Adipocyte (in vitro differentiated cells): Measurements from ENCODE around the gene ACTL9.

Source experiments
- DNase-seq: peaks from one replicate; pipeline ENCODE4 v3.0.0-alpha.2; 2015; ENCODE audit warnings: low read depth
- H3K27me3 ChIP-seq: replicated peaks from 2 replicates; pipeline ENCODE4 v1.7.0; 2013; ENCODE audit warnings: mild to moderate bottlenecking, low read length, moderate library complexity; ENCODE audit not compliant: control insufficient read depth, insufficient read depth
- H3K36me3 ChIP-seq: 2 replicates; pipeline ENCODE4 v1.7.0; 2013; ENCODE audit warnings: low read length, mild to moderate bottlenecking, moderate library complexity; ENCODE audit not compliant: control insufficient read depth, insufficient read depth, severe bottlenecking
- H3K4me1 ChIP-seq: 2 replicates; pipeline ENCODE4 v1.7.0; 2013; ENCODE audit warnings: mild to moderate bottlenecking, low read length, moderate library complexity; ENCODE audit not compliant: control insufficient read depth, insufficient read depth
- H3K4me3 ChIP-seq: 2 replicates; pipeline ENCODE4 v1.7.0; 2013; ENCODE audit warnings: mild to moderate bottlenecking, low read length, moderate library complexity
- H3K9ac ChIP-seq: 2 replicates; pipeline ENCODE4 v1.7.0; 2013; ENCODE audit warnings: mild to moderate bottlenecking, low read length, moderate library complexity
- H3K9me3 ChIP-seq: 2 replicates; pipeline ENCODE4 v1.7.0; 2013; ENCODE audit warnings: mild to moderate bottlenecking, low read length, moderate library complexity; ENCODE audit not compliant: control insufficient read depth

ACTL9 gene

DNA sequence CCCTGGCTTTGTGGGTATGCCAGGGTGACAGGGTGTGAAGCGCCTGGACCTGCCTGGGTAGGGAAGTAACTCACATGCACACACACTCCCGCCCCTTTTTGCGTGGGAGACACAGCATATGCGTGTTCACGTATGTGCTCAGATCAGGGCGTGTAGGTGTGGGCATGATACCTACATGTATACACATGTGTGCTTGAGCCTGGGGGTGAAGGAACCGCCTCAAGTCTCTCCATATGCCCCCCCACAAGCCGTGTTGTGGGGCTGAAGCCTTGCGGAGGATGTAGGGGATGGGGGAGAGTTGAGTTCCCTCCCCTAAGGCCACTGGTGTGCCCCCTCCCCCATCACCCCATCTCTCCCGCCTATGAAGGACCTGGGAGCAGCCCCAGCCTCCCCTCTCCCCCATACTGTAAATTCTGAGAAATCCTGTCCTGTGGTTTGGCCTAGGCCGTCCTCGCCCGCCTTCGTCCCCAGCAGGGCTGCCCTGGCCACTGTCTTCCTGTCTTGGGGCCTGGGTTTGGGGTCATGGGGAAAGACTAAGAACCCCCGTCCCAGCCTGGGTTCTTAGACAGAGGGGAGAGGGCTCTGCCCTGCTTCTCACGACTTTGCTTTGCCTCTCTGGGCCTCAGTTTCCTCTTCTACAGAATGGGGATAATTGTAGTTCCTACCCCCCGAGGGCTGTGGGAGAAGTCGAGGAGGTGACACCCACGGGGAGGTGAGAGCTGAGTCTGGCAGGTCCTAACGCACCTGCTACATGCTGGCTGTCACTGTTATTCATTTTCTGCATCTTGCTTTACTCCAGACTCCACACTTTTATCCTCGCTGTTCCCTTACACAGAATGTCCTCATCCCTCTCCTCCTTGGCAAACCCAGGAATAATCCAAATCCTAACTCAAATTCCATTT is 14.3 kb downstream of the ACTL9 start:
- Histone ChIP-seq H3K4me1 (no peaks in the 10 kb centered on the region), H3K27me3 (no peaks in the 10 kb centered on the region), H3K4me3 (no peak overlapping the region), H3K36me3 (no peaks in the 10 kb centered on the region), H3K9me3 (peaks cover 12% of the 10 kb centered on the region), H3K9ac (no peak overlapping the region)
- DNase-seq, result no peak

DNA sequence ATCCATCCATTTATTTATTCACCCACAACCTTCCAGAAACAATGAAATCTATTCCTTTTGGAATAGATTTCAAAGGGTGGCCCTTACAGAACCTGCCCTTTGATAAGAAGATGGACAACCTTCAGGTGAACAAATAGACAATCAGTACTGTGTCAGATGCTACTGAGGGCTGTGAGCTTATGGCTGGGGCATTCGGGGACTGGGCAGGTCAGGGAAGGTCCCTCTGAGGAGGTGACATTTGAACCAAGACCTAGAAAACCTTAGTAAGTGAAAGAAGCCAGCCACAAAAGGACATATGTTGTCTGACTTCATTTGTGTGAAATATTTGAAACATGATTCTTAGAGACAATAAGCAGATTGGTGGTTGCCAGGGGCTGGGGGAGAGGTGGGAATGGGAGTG is 15.7 kb downstream of the ACTL9 start:
- DNase-seq, result no peak

DNA sequence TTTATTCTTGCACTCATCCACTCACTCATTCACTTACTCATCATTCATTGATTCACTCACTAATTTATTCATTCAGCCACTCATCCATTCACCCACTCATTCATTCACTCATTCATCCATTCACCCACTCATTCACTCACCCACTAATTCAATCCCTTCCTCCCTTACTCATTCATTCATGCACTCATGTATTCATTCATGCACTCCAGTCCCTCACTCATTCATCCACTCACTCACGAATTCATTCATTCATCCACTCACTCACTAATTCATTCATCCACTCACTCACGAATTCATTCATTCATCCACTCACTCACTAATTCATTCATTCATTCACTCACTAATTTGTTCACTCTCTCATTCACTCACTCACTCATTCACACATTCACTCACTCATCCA is 16.1 kb downstream of the ACTL9 start:
- H3K27me3 ChIP-seq, result no peaks in the 10 kb centered on the region
- H3K9me3 ChIP-seq, result peaks cover 12% of the 10 kb centered on the region
- no peak overlapping the region for H3K9ac ChIP-seq
- no peak overlapping the region for H3K4me3 ChIP-seq
- no peaks in the 10 kb centered on the region for H3K36me3 ChIP-seq
- DNase-seq, result no peak
- no peaks in the 10 kb centered on the region for H3K4me1 ChIP-seq

More for the DNA sequence above, 15.7 kb downstream of the ACTL9 start:
- peaks cover 12% of the 10 kb centered on the region for H3K9me3 ChIP-seq
- H3K27me3 ChIP-seq, result no peaks in the 10 kb centered on the region
- H3K4me1 ChIP-seq, result no peaks in the 10 kb centered on the region
- no peaks in the 10 kb centered on the region for H3K36me3 ChIP-seq
- H3K9ac ChIP-seq, result no peak overlapping the region
- no peak overlapping the region for H3K4me3 ChIP-seq

DNA sequence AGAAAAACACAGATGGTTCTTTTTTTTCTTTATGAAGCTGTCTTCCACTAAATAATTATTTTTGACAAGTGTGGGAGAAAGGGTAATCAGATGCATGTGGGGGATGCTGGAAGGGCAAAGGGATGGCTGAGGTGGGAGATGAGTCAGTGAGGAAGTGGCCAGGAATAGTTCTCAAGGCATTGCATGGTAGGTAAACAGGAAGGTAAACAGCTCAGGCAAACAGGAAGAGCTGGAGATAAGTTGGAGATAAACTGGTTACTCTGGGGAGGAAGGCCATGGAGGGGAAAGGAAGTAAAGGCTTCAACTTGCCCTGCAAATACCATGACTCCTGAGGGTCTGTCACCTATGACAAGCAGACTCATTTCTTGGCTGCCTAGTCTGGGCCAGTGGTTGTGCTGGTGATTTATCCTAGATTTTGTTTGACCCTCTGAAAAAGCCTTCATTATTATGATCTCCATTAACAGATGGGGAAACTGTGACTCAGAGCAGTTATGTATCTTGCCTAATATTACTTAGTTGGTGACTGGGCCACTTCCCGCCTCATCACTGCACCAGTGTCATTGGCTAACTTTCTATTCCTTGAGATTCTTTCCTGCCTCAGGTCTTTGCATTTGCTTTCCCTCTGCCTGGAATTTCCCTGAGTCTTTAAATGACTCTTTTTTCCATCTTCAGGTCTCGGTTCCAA is 17.1 kb downstream of the ACTL9 start:
- Histone ChIP-seq H3K4me1 (no peaks in the 10 kb centered on the region), H3K9ac (no peak overlapping the region), H3K9me3 (peaks cover 12% of the 10 kb centered on the region), H3K4me3 (no peak overlapping the region), H3K36me3 (no peaks in the 10 kb centered on the region), H3K27me3 (no peaks in the 10 kb centered on the region)
- DNase-seq, result no peak

DNA sequence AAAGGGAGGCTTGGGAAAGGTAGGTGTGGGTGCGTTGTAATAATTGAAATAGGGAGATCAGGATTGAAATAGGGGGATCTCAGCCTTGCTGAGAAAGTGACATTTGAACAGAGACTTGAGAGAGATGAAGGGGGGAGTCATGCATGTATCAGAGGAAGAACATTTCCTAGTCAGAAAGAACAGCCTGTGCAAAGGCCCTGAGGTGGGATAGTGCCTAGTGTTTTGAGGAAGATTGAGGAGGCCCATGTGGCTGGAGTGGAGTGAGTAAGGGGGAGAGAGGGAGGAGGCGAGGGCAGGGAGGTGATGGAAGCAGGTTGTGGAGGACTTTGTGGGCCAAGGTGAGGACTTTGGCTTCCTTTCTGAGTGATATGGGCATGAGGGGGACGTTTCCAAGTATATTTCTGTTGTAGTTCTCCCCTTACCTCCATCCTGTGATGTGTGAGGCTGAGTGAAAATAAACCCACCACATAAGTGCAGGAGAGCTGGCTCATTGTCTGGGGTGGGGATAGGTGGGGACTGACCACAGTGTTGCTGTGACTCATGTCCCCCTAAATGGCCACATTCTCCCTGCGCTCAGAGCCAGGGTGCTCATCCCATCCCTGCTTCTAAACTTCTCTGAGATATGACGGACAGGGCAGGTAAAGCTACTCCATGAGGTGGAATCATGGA is 17.8 kb downstream of the ACTL9 start:
- H3K4me1 ChIP-seq, result no peaks in the 10 kb centered on the region
- DNase-seq, result no peak
- no peak overlapping the region for H3K9ac ChIP-seq
- no peak overlapping the region for H3K4me3 ChIP-seq
- peaks cover 12% of the 10 kb centered on the region for H3K9me3 ChIP-seq
- H3K36me3 ChIP-seq, result no peaks in the 10 kb centered on the region
- H3K27me3 ChIP-seq, result no peaks in the 10 kb centered on the region

DNA sequence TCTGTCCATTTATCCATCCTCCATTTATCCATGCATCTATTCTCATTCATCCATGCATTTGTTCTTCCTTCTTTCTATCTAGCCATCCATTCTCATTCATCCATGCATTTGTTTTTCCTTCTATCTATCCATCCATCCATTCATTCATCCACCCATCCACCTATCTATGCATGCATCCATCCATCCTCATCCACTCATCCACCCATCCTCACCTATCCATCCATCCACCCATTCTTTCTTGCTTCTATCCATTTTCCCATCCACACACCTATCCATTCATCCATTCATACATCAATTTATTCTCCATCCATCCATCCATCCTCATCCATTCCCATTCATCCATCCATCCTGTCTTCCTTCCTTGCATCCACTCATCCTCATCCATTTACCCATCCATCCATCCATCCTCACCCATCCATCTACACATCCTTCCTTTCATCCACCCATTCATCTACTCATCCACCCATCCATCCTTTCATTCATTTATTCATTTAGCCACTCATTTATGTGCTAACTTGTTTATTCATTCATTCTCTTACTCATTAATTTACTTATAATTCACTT is 20.3 kb downstream of the ACTL9 start:
- Histone ChIP-seq H3K36me3 (no peaks in the 10 kb centered on the region), H3K27me3 (no peaks in the 10 kb centered on the region), H3K9ac (no peak overlapping the region), H3K4me3 (no peak overlapping the region), H3K9me3 (peaks cover 12% of the 10 kb centered on the region), H3K4me1 (no peaks in the 10 kb centered on the region)
- no peak for DNase-seq

DNA sequence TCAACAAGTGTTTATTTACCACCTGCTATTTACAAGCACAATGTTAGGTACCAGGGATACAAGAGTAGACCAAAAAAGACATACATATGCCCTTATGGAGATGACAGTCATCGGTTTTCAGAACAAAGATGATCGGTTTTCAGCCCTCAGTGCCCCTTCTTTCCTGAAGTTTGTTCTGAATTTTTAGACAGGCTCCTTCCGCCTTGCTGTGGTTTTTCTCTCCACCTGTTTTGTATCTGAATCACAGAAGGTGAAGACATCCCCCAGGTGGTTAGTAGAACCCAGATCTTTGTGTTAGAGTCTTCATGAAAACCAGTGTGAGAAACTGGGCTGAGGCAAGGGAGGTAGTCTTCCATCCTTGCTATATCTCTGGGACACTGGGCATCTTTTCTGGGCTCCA is 23.5 kb downstream of the ACTL9 start:
- H3K36me3 ChIP-seq, result no peaks in the 10 kb centered on the region
- H3K9me3 ChIP-seq, result no peaks in the 10 kb centered on the region
- no peak overlapping the region for H3K4me3 ChIP-seq
- no peaks in the 10 kb centered on the region for H3K4me1 ChIP-seq
- H3K9ac ChIP-seq, result no peak overlapping the region
- DNase-seq, result no peak
- H3K27me3 ChIP-seq, result peaks cover 5% of the 10 kb centered on the region

DNA sequence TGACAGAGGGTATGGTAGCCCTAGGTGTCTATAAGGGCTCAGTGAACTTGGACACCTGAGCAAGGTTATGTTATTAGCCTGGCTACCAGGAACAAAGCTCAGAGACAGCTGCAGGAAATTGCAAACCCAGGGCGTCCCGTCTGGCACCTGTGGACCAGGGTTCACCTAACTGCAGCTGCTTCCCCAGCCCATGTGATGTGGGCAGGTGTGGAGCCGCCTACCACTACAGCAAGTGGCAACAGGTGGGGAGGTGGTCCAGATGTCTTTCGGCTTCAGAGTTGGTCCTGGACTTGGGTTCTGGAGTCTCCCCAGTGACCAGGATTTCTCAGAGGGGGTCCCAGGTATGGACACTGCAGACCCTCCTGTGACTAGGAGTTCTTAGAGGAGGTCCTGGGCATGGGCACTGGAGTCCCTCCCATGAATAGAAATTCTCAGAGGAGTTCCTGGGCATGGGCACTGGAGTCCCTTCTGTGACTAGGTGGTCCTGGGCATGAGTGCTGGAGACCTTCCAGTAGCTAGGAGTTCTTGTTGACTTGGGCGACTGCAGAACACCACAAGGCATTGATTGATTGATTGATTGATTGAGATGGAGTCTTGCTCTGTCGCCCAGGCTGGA is 25.2 kb downstream of the ACTL9 start:
- Histone ChIP-seq H3K4me1 (no peaks in the 10 kb centered on the region), H3K36me3 (no peaks in the 10 kb centered on the region), H3K9ac (no peak overlapping the region), H3K9me3 (peaks cover 4% of the 10 kb centered on the region), H3K27me3 (peaks cover 15% of the 10 kb centered on the region), H3K4me3 (no peak overlapping the region)
- DNase-seq, result no peak

DNA sequence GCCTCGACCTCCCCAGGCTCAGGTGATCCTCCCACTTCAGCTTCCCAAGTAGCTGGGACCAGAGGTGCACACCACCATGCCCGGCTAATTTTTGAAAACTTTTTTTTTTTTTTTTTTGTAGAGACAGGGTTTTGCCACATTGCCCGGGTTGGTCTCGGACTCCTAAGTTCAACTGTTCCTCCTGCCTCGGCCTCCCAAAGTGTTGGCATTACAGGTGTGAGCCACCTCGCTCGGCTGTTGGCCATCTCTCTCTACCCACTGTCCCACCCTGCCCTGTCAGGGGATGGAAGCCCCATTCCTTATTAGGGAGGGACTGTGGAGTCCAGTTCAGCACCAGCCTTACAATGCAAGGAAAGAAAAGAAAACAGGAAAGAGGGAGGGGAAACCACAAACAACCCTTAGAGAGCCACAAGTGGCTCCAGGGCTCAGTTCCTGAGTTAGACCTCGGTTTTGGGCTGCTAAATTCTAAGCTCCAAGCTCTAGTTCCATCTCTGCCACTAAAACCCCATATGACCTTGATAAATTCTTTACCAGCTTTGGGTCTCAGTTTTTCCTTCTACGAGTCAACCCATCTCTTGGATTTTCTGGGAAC is 31.7 kb downstream of the ACTL9 start:
- Histone ChIP-seq H3K4me3 (no peak overlapping the region), H3K4me1 (no peaks in the 10 kb centered on the region), H3K27me3 (peaks cover 26% of the 10 kb centered on the region), H3K9me3 (peaks cover 7% of the 10 kb centered on the region), H3K9ac (no peak overlapping the region), H3K36me3 (no peaks in the 10 kb centered on the region)
- DNase-seq, result no peak

DNA sequence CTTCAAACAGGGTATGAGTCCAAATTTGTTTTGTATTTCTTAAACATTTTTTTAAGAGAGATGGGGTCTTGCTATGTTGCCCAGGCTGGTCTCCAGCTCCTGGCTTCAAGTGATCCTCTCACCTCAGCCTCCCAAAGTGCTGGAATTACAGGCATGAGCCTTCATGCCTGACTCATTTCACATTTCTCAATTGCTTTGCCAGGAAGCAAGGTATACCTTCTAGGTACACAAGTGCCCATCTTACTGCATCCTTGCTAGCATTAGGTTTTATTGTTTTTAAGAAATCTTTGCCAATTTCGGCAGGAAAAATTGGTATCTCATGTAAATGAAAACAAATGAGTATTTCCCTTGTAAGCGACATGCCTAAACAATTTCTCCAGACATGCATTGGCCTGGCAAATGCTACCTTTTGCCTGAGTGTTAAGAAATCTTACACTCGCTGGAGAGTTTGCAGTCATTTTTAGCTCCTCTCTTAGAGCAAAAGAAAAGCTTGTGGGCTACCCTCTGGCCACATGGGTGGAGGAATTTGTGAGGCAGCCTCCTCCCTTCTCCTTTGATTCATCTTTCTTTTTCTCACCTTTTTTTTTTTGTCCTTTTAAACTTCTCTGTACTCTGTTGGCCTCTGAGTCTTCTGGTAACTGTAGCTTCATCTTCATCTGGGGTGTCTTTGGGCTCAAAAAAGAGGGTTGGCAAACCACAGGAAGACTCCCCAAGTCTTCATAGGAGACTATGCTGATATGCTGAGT is 33.0 kb downstream of the ACTL9 start:
- peaks cover 28% of the 10 kb centered on the region for H3K27me3 ChIP-seq
- no peak overlapping the region for H3K4me3 ChIP-seq
- no peak for DNase-seq
- H3K36me3 ChIP-seq, result no peaks in the 10 kb centered on the region
- H3K9ac ChIP-seq, result no peak overlapping the region
- no peaks in the 10 kb centered on the region for H3K4me1 ChIP-seq
- peaks cover 7% of the 10 kb centered on the region for H3K9me3 ChIP-seq
